ENCODE data around the gene EBNA1BP2. TPM values are rescaled to one million over a fixed set of nuclear protein-coding genes. Genes with fewer than 3 reads are reported as not detected.
"Not testable (repeated sequence)": the region's sequence is repeated elsewhere in the genome, so short reads cannot be mapped to it uniquely, and the experiment has no call there.

Gene EBNA1BP2
- total RNA-seq: 100 to 1,000 TPM; 165 TPM

- ChIA-PET POLR2A (interaction anchor here (1.6 kb wide), 1 partner anchor 478 kb away, joined by 3 read pairs; the partner anchor contains the start of gene KDM4A), CTCF (no interaction called here)
Measured at GRCh38 chr1:43171876-43172526, at the start of gene EBNA1BP2, which contains the start of gene CFAP57. Gene EBNA1BP2 (minus strand): TSS chr1:43172290. CDS start chr1:43172118, 172 bp downstream. Gene CFAP57 (plus strand): TSS chr1:43172330. CDS start chr1:43172754, 424 bp downstream.

DNA sequence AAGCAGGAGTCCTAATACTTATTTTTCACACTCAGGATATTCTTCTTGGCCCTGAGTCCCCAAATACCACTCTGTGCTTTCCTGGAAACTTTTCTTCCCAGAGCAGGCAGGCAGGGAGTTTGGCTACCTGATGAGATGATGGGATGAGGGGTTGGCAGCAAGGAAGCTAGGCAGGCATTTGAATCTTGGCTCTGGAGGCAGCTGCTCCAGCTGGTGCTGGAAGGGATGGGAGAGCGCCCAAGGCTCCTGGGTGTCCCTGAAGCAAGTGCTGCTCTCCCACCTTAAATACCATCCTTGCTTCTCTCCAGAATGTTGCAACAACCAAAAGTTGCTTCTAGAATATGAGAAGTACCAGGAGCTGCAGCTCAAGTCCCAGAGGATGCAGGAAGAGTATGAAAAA is 49.7 kb upstream of the EBNA1BP2 start:
- ChIA-PET CTCF (no interaction called here), POLR2A (no interaction called here)

DNA sequence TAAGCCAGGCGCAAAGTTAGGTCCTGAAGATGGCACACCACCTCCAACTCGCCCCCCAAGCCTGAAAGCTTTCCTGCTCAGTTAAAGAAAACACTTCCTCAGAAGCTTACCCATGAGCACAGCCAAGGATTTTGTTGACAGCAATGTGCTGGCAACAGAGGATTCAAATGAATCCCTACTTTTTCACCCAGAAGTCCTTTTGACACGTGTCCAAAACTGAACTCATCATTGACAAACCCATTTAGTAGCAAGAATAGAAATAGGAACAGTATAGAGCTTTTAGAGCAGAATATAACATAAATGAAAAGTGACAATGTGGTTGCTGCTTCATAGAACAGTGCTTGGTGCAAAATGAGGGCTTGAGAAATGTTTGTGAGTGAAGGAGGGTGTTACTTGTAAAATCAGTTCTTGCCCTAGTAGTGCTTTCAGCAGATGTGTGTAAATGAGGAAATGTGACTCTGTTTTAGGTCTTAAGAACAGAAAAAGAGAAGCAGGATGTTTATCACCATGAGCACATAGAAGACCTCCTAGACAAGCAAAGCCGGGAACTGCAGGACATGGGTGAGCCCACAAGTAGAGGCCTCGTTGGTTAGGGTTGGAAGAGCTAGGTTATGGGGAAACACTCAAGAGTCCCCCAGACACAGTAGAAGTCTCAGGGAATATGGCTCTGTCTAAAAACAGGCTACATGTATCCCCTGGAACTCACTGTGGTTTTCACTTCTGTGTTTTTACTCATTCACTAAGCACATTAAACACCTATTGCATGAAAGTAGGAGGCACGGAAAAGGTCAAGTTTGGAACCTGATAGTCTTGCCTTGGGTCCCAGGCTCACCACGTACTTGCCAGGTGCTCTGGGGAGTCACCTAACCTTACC is 49.1 kb upstream of the EBNA1BP2 start:
- ChIA-PET POLR2A (no interaction called here), CTCF (interaction anchor here (1.3 kb wide), 1 partner anchor 17 kb away, joined by 3 read pairs; no protein-coding TSS in a partner anchor)

- ChIA-PET POLR2A (no interaction called here), CTCF (no interaction called here)
Measured at GRCh38 chr1:43217747-43218146, 45.7 kb upstream of the EBNA1BP2 start.

- POLR2A ChIA-PET: no interaction called here
- CTCF ChIA-PET: no interaction called here
Measured at GRCh38 chr1:43214501-43215444, 42.7 kb upstream of the EBNA1BP2 start.

- CTCF ChIA-PET, POLR2A ChIA-PET: not testable (repeated sequence)
Measured at GRCh38 chr1:43208277-43208676, 36.2 kb upstream of the EBNA1BP2 start.

DNA sequence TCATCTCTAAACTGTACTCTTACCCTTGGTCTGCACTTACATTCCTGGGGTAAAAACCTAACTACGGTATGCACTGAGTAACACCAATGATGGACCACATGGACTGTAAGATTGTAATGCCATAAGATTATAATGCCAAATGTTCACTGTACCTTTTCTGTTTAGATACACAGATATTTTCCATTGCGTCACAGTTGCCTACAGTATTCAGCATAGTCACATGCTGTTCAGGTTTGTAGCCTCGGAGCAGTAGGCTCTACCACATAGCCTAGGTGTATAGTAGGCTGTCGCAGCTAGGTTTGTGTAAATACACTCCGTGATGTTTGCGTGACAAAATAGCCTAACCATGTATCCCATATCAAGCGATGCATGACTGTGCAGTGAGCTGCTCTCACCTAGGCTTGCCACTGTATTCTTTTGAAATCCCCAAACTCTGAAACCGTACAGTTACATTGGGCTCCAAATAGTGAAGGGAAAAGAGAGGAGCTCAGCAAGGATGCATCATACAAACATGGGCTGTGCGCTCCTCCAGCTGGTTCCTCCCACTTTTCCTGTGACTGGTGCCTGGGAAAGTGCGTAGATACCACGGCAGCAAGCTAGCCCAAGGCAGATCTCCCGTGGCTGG is 35.3 kb upstream of the EBNA1BP2 start:
- ChIA-PET CTCF (no interaction called here), POLR2A (no interaction called here)

- ChIA-PET CTCF (no interaction called here), POLR2A (no interaction called here)
Measured at GRCh38 chr1:43206600-43207228, 34.6 kb upstream of the EBNA1BP2 start.

DNA sequence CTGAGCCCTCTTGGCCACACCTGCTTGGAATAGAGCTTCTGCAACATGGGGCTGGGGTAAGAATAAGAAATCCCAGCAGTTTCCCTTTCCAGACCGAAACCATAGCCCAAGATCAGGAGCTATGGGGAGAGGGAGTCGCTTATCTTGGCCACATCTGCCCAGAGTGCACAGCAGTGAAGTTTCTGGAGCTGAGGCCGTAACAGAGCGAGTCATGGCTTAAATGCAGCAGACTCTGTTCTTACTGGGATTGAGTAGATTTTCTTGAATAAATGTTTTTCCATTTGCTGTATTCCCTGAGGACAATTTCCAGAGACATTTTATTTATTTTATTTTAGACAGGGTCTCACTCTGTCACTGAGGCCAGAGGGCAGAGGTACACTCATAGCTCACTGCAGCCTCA is 33.6 kb upstream of the EBNA1BP2 start:
- ChIA-PET POLR2A (no interaction called here), CTCF (no interaction called here)

DNA sequence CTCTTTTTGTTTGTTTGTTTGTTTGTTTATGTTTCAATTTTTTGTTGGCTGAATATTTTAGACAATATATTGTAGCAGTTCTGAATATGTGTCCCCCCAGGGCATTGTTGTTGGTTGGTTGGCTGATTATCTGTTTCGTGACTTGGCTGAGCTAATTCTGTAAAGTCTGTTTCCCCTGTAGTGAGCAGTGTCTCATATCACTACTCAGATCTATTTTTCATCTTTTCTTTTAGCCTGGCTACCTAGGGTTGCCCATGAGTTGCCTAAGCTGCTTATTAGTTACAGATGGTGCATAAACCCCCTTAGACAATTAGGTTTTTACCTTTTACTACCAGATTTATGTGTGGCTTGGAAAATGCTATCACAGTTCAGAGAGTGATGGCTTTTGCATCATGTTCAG is 32.3 kb upstream of the EBNA1BP2 start:
- CTCF ChIA-PET: no interaction called here
- POLR2A ChIA-PET: no interaction called here

DNA sequence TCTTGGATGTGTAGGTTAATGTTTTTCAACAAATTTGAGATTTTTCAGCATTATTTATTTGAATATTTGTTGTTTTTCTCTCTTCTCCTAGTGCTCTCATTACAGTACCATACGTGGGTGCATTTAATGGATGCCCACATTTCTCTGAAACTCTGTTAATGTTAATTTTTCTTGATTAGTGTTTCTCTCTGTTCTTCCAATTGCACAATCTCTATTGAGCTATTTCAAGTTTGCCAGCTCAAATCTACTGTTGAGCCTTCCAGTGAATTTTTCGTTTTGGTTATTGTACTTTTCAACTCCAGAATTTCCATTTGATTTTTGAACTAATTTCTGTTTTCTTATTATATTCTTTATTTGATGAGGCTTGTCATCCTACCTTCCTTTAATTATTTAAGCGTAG is 31.8 kb upstream of the EBNA1BP2 start:
- POLR2A ChIA-PET: no interaction called here
- CTCF ChIA-PET: no interaction called here

- ChIA-PET CTCF (no interaction called here), POLR2A (no interaction called here)
Measured at GRCh38 chr1:43199093-43199726, 27.1 kb upstream of the EBNA1BP2 start.

DNA sequence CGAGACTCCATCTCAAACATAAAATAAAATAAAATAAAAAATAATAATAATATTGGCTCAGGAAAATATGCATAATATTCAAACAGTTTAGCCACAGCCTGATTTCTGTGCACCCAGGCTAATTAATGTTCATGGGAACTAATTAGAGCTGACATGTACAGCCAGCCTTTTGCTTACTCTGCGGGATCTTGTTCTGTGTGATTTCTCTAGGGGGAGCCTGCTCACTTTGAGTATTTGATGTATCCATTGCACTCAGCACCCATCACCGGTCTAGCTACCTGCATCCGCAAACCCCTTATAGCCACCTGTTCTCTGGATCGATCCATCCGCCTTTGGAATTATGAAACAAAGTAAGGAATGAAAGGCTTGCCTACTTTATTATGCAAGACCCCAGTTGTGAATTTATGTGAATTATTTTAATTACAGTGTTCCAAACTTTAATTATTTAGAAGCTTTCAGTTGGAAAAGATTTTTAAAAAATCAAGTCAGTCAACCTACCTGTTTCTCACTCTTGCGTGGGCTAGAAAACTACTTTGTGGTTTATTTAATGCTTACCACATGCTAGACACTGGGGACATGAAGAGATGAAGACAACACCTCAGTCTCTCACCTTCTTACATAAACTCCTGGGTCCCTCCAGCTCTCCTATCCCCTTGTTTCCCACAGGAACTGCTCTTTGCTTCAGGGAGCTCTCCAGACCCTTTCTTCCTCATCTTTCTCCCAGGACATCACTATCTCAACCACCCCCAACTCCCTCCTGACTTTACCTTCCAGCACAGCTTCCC is 25.4 kb upstream of the EBNA1BP2 start:
- ChIA-PET POLR2A (interaction anchor here (0.6 kb wide), 1 partner anchor 523 kb away, joined by 7 read pairs; no protein-coding TSS in a partner anchor), CTCF (no interaction called here)

GRCh38 chr1:43194509-43194908 is 22.4 kb upstream of the EBNA1BP2 start:
- ChIA-PET CTCF (no interaction called here), POLR2A (no interaction called here)

- POLR2A ChIA-PET: no interaction called here
- CTCF ChIA-PET: no interaction called here
Measured at GRCh38 chr1:43188106-43188505, 16.0 kb upstream of the EBNA1BP2 start.

GRCh38 chr1:43184995-43185394 is 12.9 kb upstream of the EBNA1BP2 start:
- ChIA-PET CTCF (no interaction called here), POLR2A (no interaction called here)

GRCh38 chr1:43184388-43184787 is 12.3 kb upstream of the EBNA1BP2 start:
- ChIA-PET POLR2A (no interaction called here), CTCF (no interaction called here)

GRCh38 chr1:43177691-43178090 is 5.6 kb upstream of the EBNA1BP2 start:
- ChIA-PET POLR2A (no interaction called here), CTCF (no interaction called here)

Data from activated CD8-positive, alpha-beta memory T cell treated with anti-CD3 and anti-CD28 coated beads for 36 hours (primary cell).